OCI-LY3 (cell line): ENCODE data around the gene COLQ.
A peak's percentile ranks its signal among the peaks of the same experiment; 100 is the strongest.

Experiments
- H2AFZ ChIP-seq: fragments of 200-600, 300-600 bp; shearing (Covaris generic); 2 replicates; pipeline ENCODE4 v1.6.0; 2014; ENCODE audit warnings: antibody characterized with exemption, low read depth, low read length
- H3K27ac ChIP-seq: fragments of 200-600, 300-600 bp; sonication (generic); 2 replicates; pipeline ENCODE4 v1.5.1; 2014; ENCODE audit warnings: mild to moderate bottlenecking, low read length, moderate library complexity, mixed read lengths
- H3K27me3 ChIP-seq: fragments of 200-600, 300-600 bp; sonication (generic); 2 replicates; pipeline ENCODE4 v1.6.1; 2014; ENCODE audit warnings: low read depth, low read length, mixed read lengths
- H3K36me3 ChIP-seq: fragments of 200-600, 300-600 bp; sonication (generic); replicated peaks from 2 replicates; pipeline ENCODE3; 2014; ENCODE audit warnings: low read depth, low read length, mixed read lengths
- H3K4me1 ChIP-seq: fragments of 300-600, 200-600 bp; sonication (generic); 2 replicates; pipeline ENCODE4 v1.6.1; 2014; ENCODE audit warnings: low read length, mixed read lengths
- H3K4me2 ChIP-seq: fragments of 200-600, 300-600 bp; sonication (generic); 2 replicates; pipeline ENCODE4 v1.6.1; 2014; ENCODE audit warnings: low read length, mixed read lengths
- H3K4me3 ChIP-seq: fragments of 300-600, 200-600 bp; sonication (generic); 2 replicates; pipeline ENCODE4 v1.5.1; 2014; ENCODE audit warnings: antibody characterized with exemption, mild to moderate bottlenecking, low read length, moderate library complexity
- H3K79me2 ChIP-seq: fragments of 300-600, 200-600 bp; shearing (Covaris generic); 2 replicates; pipeline ENCODE4 v1.6.1; 2014; ENCODE audit warnings: mild to moderate bottlenecking, low read length, mixed read lengths
- H3K9ac ChIP-seq: fragments of 300-600, 200-600 bp; shearing (Covaris generic); 2 replicates; pipeline ENCODE4 v1.6.0; 2014; ENCODE audit warnings: mild to moderate bottlenecking, low read length, moderate library complexity
- H3K9me3 ChIP-seq: fragments of 200-600, 300-600 bp; shearing (Covaris generic); 2 replicates; pipeline ENCODE4 v1.6.1; 2014; ENCODE audit warnings: low read length, mixed read lengths; ENCODE audit not compliant: insufficient read depth
- H4K20me1 ChIP-seq: fragments of 200-600, 300-600 bp; sonication (generic); 2 replicates; pipeline ENCODE4 v1.6.1; 2016; ENCODE audit warnings: low read length, mixed read lengths; ENCODE audit not compliant: insufficient read depth
- EZH2phosphoT487 ChIP-seq: fragments of 200-600 bp; shearing (Covaris generic); IDR thresholded peaks from 2 replicates; pipeline ENCODE4 v1.6.1; 2018; ENCODE audit warnings: antibody characterized with exemption, mixed run types, low read depth
- TF ChIP-seq, protein P1 (sequence below): fragments of 200-600, 300-600 bp; sonication (generic); IDR thresholded peaks from 2 replicates; pipeline ENCODE4 v1.5.1; 2014; ENCODE audit warnings: antibody characterized with exemption, low read length, low read depth

COLQ gene

DNA sequence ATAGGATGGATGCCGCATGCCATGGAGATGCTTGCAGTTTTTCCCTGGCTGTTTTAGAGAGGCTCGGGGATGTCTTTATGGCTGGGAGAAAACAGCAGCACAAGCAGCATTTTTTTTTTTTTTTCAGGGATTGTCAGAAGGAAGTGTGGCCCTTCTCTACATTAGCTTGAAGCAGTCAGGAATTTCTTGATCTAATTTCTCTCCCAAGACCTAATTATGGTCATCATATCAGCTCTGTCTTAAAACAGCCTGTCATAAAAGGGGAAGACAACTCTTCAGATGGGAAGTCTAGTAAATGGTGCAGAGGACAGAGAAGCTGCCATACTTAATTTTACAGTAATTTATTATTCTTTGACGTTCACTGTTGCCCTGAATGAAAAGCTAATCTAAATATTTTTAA lies 49.6 kb downstream of the COLQ start:
- Histone ChIP-seq H3K9me3 (no peaks in the 10 kb centered on the region), H3K4me3 (no peak overlapping the region)

DNA sequence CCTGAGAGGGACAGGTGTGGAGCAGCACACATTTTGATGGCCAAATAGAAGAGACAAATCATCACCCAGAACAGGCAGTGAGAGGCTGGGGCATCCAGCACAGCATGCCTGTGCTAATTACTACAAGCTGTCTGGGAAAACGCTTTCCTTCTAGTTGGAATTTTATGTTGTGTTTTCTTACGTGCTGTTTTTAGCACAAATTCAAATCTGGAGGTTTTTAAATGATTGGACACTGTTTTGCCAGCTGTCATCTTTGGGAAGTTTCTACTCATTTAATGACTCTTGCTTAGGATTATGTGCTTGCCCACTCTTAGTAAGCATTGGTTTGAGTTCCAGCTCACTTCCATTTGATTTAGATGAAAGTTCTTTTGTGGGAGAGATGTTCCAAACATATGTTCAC lies 50.7 kb downstream of the COLQ start:
- no peak overlapping the region for H3K9ac ChIP-seq
- no peak for TF ChIP-seq EZH2phosphoT487
- TF ChIP-seq, protein P1, sequence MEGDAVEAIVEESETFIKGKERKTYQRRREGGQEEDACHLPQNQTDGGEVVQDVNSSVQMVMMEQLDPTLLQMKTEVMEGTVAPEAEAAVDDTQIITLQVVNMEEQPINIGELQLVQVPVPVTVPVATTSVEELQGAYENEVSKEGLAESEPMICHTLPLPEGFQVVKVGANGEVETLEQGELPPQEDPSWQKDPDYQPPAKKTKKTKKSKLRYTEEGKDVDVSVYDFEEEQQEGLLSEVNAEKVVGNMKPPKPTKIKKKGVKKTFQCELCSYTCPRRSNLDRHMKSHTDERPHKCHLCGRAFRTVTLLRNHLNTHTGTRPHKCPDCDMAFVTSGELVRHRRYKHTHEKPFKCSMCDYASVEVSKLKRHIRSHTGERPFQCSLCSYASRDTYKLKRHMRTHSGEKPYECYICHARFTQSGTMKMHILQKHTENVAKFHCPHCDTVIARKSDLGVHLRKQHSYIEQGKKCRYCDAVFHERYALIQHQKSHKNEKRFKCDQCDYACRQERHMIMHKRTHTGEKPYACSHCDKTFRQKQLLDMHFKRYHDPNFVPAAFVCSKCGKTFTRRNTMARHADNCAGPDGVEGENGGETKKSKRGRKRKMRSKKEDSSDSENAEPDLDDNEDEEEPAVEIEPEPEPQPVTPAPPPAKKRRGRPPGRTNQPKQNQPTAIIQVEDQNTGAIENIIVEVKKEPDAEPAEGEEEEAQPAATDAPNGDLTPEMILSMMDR: no peak
- H4K20me1 ChIP-seq: no peaks in the 10 kb centered on the region
- H3K27ac ChIP-seq: no peak overlapping the region
- H3K36me3 ChIP-seq: no peaks in the 10 kb centered on the region
- H3K4me3 ChIP-seq: no peak overlapping the region
- no peaks in the 10 kb centered on the region for H3K79me2 ChIP-seq
- H3K9me3 ChIP-seq: no peaks in the 10 kb centered on the region
- no peak overlapping the region for H3K4me2 ChIP-seq
- H3K27me3 ChIP-seq: peaks cover 22% of the 10 kb centered on the region
- no peak overlapping the region for H2AFZ ChIP-seq
- H3K4me1 ChIP-seq: peaks cover 3% of the 10 kb centered on the region; the same call in 1 of the 2 replicates

More for the DNA sequence above, 49.6 kb downstream of the COLQ start:
- no peak for TF ChIP-seq EZH2phosphoT487
- TF ChIP-seq, protein P1: no peak
- Histone ChIP-seq H3K9ac (no peak overlapping the region), H3K4me2 (no peak overlapping the region), H2AFZ (no peak overlapping the region), H3K27ac (no peak overlapping the region), H3K4me1 (peaks cover 3% of the 10 kb centered on the region; the same call in 1 of the 2 replicates), H4K20me1 (no peaks in the 10 kb centered on the region), H3K36me3 (no peaks in the 10 kb centered on the region), H3K27me3 (peaks cover 22% of the 10 kb centered on the region), H3K79me2 (no peaks in the 10 kb centered on the region)

DNA sequence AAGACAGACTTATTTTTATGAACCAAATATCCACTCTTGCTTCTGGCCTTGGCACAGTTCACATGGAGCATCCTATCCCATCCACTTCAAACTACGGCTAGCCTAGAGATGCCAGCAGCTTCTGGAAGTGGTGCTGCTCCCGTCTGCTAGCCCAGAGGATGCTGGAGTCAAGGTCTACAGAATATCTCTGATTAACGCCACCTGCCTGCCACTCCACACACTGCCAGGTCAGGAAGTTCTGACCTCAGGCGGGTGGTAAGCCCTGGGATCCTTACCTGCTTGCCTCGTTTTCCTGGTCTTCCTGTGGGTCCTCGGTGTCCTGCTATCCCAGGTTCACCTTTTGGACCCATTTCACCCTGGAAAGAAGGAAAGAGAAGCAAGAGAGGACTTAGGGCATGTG lies 51.2 kb downstream of the COLQ start:
- TF ChIP-seq EZH2phosphoT487: no peak
- TF ChIP-seq, protein P1: peak; percentile 52
- H2AFZ ChIP-seq: 0 out of 2 replicates have a peak overlapping the region, but pooled peaks have one; percentile 36
- no peaks in the 10 kb centered on the region for H3K79me2 ChIP-seq
- no peak overlapping the region for H3K4me3 ChIP-seq
- peaks cover 22% of the 10 kb centered on the region for H3K27me3 ChIP-seq
- H3K4me2 ChIP-seq: 0 out of 2 replicates have a peak overlapping the region, but pooled peaks have one; percentile 8
- no peak overlapping the region for H3K27ac ChIP-seq
- peaks cover 3% of the 10 kb centered on the region; the same call in 1 of the 2 replicates for H3K4me1 ChIP-seq
- H3K9ac ChIP-seq: no peak overlapping the region
- H3K9me3 ChIP-seq: no peaks in the 10 kb centered on the region
- no peaks in the 10 kb centered on the region for H3K36me3 ChIP-seq
- H4K20me1 ChIP-seq: no peaks in the 10 kb centered on the region

DNA sequence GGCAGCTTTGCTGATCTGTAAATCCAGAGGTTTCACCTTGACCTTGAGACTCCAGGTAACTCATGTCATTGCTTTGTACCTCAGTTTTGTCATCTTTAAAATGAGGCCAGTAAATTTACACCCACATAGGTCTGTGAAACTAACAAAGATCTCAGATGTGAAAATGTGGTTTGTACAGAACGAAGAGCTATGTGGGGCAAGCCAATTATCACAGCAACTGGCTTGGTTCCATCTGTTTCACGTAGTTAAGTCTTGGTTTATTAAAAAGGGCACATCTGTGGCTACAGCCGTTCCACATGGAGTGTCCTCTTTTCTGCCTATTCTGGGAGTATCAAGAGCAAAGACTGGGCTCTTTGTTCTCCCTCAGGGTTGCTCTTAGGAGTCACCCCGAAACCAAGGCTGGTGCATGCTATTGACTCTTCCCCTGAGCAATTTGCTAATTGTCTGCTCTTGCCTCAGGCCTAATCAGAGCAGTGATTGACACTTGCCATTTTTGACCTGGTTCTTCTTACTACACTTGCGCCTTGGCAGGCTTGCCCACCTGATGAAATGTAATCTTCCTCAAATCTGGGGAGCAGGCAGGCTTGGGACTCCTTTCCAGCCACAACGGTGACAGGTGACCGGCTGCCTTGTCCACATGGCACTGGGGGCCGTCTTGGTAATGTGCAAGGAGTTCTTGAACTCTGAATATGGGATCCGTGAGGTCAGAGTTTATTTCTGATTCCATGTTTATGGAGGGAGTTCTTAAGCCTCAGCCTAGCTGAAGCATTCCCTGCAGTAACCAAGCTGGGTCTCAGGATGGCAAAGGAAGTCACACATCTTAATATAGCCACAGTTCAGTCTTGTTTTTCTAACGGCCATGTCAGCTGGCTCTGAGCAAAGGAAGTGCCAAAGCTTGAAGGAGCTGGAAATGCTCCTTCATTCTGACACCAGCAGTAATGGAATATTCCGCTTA lies 54.0 kb downstream of the COLQ start:
- peaks cover 3% of the 10 kb centered on the region; the same call in 1 of the 2 replicates for H3K4me1 ChIP-seq
- H2AFZ ChIP-seq: no peak overlapping the region
- peaks cover 20% of the 10 kb centered on the region for H3K27me3 ChIP-seq
- no peaks in the 10 kb centered on the region for H3K9me3 ChIP-seq
- no peak overlapping the region for H3K4me3 ChIP-seq
- H3K9ac ChIP-seq: no peak overlapping the region
- H3K79me2 ChIP-seq: no peaks in the 10 kb centered on the region
- TF ChIP-seq EZH2phosphoT487: no peak
- TF ChIP-seq, protein P1: no peak
- H4K20me1 ChIP-seq: no peaks in the 10 kb centered on the region
- H3K36me3 ChIP-seq: no peaks in the 10 kb centered on the region
- no peak overlapping the region for H3K27ac ChIP-seq
- H3K4me2 ChIP-seq: no peak overlapping the region
